Ascending aorta (tissue), 2 donors: ENCODE data around the gene UST. TPM values are rescaled to one million over a fixed set of nuclear protein-coding genes. Genes with fewer than 3 reads are reported as not detected.
A peak's percentile ranks its signal among the peaks of the same experiment; 100 is the strongest.
"Not testable (repeated sequence)": the region's sequence is repeated elsewhere in the genome, so short reads cannot be mapped to it uniquely, and the experiment has no call there.

Experiments
- DNase-seq, 2 donors: peaks; one replicate each; pipeline ENCODE4 v3.0.0-alpha.2; 2019; ENCODE audit warnings: low spot score in 2 of 2
- H3K27ac ChIP-seq, 2 donors: fragments of 200-600 bp; sonication (generic); one replicate each; pipeline ENCODE4 v1.5.1; 2016 to 2017; ENCODE audit warnings: mild to moderate bottlenecking in 1 of 2
- H3K27me3 ChIP-seq: fragments of 200-600 bp; sonication (generic); one replicate; pipeline ENCODE4 v1.5.1; 2017
- H3K36me3 ChIP-seq, 2 donors: fragments of 200-600 bp; sonication (generic); one replicate each; pipeline ENCODE4 v1.5.1; 2016
- H3K4me1 ChIP-seq, 2 donors: fragments of 200-600 bp; sonication (generic); one replicate each; pipeline ENCODE4 v1.5.1; 2016 to 2017; ENCODE audit warnings: mild to moderate bottlenecking in 1 of 2
- H3K4me3 ChIP-seq, 2 donors: fragments of 200-600 bp; sonication (generic); one replicate each; pipeline ENCODE4 v1.5.1; 2016 to 2017; ENCODE audit warnings: mild to moderate bottlenecking in 1 of 2
- H3K9me3 ChIP-seq, 2 donors: fragments of 200-600 bp; sonication (generic); one replicate each; pipeline ENCODE4 v1.5.1; 2016
- intact Hi-C: fragments of 100-400 bp; cut with DNase I; formaldehyde crosslinking; loops from one replicate; pipeline ENCODE4 v1.15.1; 2023
- total RNA-seq: library from RNA; depleted of rRNA; stranded (reverse); fragments of >200 nt; gene quantifications from one replicate; pipeline ENCODE4 v1.1.0, GENCODE V29; 2016
- TF ChIP-seq, protein P1 (sequence below), 3 experiments: fragments of 200-600 bp in 2 of 3; fragments of 450-650 bp in 1 of 3; sonication (generic) in 2 of 3; IDR thresholded peaks; one replicate each; pipeline ENCODE4 v1.5.1; 2016 to 2019; ENCODE audit warnings: antibody characterized with exemption in 3 of 3, mild to moderate bottlenecking in 1 of 3, moderate library complexity in 1 of 3

UST gene
- total RNA-seq, 1 donor from 2014 or later = 27.0 TPM

DNA sequence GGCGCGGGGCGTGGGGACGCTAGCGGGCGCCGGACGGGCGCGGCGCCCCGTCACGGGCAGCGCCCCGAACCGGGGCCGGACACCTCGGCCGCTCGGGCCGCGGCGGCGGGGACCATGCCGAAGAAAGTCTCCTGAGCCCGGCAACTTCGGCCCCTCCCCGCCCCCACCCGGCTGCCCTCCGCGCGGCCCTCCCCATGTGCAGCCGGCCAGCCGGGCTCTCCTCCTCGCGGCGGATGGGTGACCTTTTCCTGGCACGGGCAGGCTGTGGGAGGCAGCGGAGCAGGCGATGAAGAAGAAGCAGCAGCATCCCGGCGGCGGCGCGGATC lies 278 bp downstream of the UST start:
- Histone ChIP-seq H3K4me3 (peak overlapping the region; percentile 91 to 98), H3K4me1 (peaks cover 0 to 17% of the 10 kb centered on the region in 2 donors), H3K27ac (peak overlapping the region; percentile 83 to 95), H3K27me3 (no peaks in the 10 kb centered on the region), H3K9me3 (no peaks in the 10 kb centered on the region), H3K36me3 (no peaks in the 10 kb centered on the region)
- intact Hi-C loops = loop anchor here (2.0 to 10.0 kb wide), 5 partner anchors 95 to 568 kb away; partner anchors contain the start of gene TAB2
- DNase-seq = peak in 1 of 2 donors; percentile 83
- TF ChIP-seq, protein P1, sequence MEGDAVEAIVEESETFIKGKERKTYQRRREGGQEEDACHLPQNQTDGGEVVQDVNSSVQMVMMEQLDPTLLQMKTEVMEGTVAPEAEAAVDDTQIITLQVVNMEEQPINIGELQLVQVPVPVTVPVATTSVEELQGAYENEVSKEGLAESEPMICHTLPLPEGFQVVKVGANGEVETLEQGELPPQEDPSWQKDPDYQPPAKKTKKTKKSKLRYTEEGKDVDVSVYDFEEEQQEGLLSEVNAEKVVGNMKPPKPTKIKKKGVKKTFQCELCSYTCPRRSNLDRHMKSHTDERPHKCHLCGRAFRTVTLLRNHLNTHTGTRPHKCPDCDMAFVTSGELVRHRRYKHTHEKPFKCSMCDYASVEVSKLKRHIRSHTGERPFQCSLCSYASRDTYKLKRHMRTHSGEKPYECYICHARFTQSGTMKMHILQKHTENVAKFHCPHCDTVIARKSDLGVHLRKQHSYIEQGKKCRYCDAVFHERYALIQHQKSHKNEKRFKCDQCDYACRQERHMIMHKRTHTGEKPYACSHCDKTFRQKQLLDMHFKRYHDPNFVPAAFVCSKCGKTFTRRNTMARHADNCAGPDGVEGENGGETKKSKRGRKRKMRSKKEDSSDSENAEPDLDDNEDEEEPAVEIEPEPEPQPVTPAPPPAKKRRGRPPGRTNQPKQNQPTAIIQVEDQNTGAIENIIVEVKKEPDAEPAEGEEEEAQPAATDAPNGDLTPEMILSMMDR (IDR thresholded peaks at IDR 0.05) = no peak

DNA sequence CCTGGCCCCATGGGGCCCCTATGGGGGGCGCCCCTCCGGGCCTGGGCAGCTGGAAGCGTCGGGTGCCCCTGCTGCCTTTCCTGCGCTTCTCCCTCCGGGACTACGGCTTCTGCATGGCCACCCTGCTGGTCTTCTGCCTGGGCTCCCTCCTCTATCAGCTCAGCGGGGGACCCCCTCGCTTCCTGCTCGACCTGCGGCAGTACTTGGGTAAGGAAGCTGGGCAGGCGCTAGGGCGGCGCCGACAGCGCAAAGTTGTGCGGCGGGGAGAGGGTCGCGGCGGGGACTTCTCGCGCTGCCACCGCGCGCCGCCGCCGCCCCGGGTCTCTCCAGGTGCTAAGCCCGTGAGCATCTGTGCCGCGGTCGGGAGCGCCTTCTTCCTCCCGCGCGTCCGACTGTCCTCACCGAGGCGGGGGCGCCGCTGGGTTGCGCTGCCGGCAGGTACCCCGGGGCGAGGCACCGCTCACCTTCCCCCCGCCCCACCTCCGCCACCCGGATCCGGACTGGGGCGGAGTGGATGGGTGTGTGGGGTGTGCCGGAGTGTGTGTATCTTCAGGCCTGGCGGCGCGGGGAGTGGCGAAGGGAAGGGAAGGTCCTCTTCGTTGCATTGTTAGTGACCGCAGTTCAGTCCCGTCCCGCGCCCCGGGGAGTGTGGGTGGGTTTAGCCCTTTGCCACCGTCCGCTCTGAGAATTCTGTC lies 788 bp downstream of the UST start:
- TF ChIP-seq, protein P1 (IDR thresholded peaks at IDR 0.05) = no peak
- peak overlapping the region; percentile 83 to 95 for H3K27ac ChIP-seq
- DNase-seq = peak in 1 of 2 donors; percentile 72
- no peaks in the 10 kb centered on the region for H3K36me3 ChIP-seq
- peak overlapping the region; percentile 91 to 98 for H3K4me3 ChIP-seq
- peaks cover 0 to 17% of the 10 kb centered on the region in 2 donors for H3K4me1 ChIP-seq
- no peaks in the 10 kb centered on the region for H3K9me3 ChIP-seq
- intact Hi-C loops = loop anchor here (2.0 to 10.0 kb wide), 5 partner anchors 95 to 567 kb away; partner anchors contain the start of gene TAB2
- H3K27me3 ChIP-seq = no peaks in the 10 kb centered on the region

DNA sequence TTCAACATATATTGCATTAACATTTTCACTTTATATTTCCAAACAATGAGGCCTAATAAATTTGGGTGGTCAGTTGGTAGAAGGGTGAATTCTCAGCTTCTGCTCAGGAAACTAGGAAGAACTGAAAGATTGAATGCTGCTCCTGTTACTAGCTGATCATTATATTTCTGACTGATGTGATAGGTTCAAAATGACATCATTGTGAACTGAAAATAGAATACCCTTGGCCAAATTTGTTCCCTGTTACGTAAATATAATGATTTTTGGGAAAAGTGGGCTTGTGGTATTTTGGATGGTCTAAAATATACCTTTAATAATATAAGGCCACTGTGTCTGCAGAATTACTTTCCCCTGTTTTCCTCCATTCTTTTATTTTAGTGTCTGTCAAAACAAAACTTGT lies 2.8 kb downstream of the UST start:
- intact Hi-C loops = loop anchor here (5.0 to 10.0 kb wide), 4 partner anchors 97 to 565 kb away; partner anchors contain the start of gene TAB2

DNA sequence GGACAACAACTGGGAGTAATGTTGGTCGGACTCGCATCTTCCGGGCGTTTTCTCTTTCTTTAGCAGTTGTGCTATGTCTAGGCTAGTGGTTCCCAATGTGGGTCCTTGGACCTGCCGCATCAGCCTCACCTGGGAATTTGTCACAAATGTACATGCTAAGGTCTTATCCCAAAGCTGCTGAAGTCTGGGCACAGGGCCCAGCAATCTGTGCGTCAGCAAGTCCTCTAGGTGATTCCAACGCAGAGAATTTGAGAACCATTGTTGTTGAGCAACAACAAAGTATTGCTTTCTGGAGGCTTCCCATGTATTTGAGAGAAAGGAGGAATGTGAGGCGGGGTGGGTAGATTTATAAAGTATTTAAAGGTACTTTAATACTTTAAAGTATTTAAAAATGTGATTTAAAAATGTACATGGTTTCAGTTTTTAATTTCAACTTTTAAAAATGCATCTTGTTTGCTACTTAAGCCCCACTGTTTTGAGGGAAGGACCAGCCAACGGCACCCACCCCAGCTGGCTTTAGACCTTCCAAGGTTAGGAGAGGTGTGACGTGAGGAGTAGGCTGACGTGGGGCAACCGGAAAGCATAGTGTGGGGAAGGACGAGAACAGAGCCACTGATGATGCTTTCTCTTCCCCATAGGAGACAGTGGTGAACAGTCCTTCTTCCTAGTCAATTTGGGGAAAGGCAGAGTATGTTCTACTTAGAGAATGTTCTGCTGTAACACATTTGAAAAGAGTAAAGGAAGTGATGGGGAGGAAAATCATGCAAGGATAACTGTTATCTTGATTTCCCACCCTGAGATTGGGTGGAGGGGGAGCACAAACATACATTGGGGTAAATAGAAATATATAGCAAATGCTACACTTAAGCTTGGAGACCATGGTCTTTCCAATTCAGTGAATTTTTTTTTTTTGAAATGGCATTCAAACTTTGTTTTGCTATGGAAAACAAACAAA lies 4.3 kb downstream of the UST start:
- TF ChIP-seq, protein P1 (IDR thresholded peaks at IDR 0.05) = no peak
- Histone ChIP-seq H3K4me3 (no peak overlapping the region), H3K36me3 (no peaks in the 10 kb centered on the region), H3K4me1 (peaks cover 0 to 11% of the 10 kb centered on the region in 2 donors), H3K9me3 (no peaks in the 10 kb centered on the region), H3K27ac (no peak overlapping the region), H3K27me3 (no peaks in the 10 kb centered on the region)
- no peak for DNase-seq
- intact Hi-C loops = no loop called here

More for the DNA sequence above, 2.8 kb downstream of the UST start:
- Histone ChIP-seq H3K9me3 (no peaks in the 10 kb centered on the region), H3K4me1 (peaks cover 0 to 17% of the 10 kb centered on the region in 2 donors), H3K36me3 (no peaks in the 10 kb centered on the region), H3K27me3 (no peaks in the 10 kb centered on the region), H3K27ac (no peak overlapping the region), H3K4me3 (no peak overlapping the region)
- TF ChIP-seq, protein P1 (IDR thresholded peaks at IDR 0.05) = no peak
- DNase-seq = no peak

DNA sequence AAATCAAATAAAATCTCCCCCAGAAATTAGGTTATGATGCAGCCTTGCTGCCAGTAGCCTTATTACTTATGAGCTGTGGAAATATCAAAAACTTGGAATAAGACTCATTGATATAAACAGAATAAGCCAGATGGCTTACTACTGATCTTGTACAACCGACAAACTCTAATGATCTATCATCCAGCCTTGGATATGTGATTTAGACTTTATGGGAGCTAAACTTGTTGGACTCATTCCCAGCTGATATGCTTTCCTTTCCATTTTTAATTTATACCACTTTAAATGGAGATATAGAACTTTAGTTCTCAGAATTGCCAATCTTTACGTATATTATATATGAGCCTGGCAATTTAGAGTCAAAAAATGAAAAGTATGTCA lies 5.0 kb downstream of the UST start:
- Histone ChIP-seq H3K9me3 (no peaks in the 10 kb centered on the region), H3K4me1 (peaks cover 0 to 10% of the 10 kb centered on the region in 2 donors), H3K27me3 (no peaks in the 10 kb centered on the region), H3K27ac (no peak overlapping the region), H3K4me3 (no peak overlapping the region), H3K36me3 (no peaks in the 10 kb centered on the region)
- intact Hi-C loops = no loop called here
- TF ChIP-seq, protein P1 (IDR thresholded peaks at IDR 0.05) = no peak
- no peak for DNase-seq

DNA sequence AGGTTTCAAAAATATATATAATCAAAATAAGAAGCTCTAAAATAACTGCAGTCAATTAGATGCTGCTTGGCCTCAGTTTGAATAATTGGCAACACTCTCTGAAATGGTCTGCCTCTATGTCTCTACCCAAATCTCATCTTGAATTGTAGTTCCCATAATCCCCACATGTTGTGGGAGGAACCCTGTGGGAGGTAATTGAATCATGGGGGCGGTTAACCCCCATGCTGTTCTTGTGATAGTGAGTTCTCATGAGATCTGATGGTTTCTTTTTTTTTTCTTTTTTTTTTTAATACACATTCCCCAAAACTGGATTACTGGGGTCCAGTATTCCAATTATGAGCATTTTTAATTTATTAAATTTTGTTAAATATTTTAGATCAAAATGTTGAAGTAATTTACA lies 8.5 kb downstream of the UST start:
- intact Hi-C loops, H3K27ac ChIP-seq, H3K36me3 ChIP-seq, H3K27me3 ChIP-seq, H3K4me1 ChIP-seq, DNase-seq, H3K4me3 ChIP-seq, H3K9me3 ChIP-seq: not testable (repeated sequence)
